ENCODE measurements around the gene CETN3. TPM values are rescaled to one million over a fixed set of nuclear protein-coding genes. Genes with fewer than 3 reads are reported as not detected.

The CETN3 gene
- total RNA-seq, 1 experiment from 2014 or later, result 42.2 TPM

DNA sequence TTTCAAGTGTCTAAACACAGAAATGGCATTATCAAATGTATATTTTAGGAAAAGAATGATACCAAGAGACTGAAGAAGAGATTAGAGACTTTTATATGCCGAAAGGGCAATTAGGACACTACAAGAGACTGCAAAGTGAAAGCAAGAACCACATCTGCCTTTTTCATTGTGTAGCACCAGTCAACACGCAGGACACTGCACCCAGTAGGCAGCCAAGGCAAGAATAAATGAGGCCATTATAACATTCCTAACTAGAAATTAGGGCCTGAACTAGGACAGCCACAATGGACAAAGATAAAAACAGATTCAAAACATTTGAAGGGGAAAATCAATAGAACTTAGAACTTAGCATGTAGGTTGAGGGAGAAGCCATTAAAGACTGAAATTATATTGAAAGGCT is 10.8 kb downstream of the CETN3 start (continued):
- TF ChIP-seq, protein P1, sequence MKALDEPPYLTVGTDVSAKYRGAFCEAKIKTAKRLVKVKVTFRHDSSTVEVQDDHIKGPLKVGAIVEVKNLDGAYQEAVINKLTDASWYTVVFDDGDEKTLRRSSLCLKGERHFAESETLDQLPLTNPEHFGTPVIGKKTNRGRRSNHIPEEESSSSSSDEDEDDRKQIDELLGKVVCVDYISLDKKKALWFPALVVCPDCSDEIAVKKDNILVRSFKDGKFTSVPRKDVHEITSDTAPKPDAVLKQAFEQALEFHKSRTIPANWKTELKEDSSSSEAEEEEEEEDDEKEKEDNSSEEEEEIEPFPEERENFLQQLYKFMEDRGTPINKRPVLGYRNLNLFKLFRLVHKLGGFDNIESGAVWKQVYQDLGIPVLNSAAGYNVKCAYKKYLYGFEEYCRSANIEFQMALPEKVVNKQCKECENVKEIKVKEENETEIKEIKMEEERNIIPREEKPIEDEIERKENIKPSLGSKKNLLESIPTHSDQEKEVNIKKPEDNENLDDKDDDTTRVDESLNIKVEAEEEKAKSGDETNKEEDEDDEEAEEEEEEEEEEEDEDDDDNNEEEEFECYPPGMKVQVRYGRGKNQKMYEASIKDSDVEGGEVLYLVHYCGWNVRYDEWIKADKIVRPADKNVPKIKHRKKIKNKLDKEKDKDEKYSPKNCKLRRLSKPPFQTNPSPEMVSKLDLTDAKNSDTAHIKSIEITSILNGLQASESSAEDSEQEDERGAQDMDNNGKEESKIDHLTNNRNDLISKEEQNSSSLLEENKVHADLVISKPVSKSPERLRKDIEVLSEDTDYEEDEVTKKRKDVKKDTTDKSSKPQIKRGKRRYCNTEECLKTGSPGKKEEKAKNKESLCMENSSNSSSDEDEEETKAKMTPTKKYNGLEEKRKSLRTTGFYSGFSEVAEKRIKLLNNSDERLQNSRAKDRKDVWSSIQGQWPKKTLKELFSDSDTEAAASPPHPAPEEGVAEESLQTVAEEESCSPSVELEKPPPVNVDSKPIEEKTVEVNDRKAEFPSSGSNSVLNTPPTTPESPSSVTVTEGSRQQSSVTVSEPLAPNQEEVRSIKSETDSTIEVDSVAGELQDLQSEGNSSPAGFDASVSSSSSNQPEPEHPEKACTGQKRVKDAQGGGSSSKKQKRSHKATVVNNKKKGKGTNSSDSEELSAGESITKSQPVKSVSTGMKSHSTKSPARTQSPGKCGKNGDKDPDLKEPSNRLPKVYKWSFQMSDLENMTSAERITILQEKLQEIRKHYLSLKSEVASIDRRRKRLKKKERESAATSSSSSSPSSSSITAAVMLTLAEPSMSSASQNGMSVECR (CRISPR knock-in tag; IDR thresholded peaks at IDR 0.05; ENCODE audit: borderline replicate concordance), result no peak
- TF ChIP-seq CREM (CRISPR knock-in tag; IDR thresholded peaks at IDR 0.05) (no peak), CREB1 (CRISPR knock-in tag; IDR thresholded peaks at IDR 0.05) (no peak), SP1 (CRISPR knock-in tag; conservative IDR thresholded peaks at IDR 0.05) (no peak), NFYB (CRISPR knock-in tag; conservative IDR thresholded peaks at IDR 0.05; ENCODE audit: low read depth) (no peak), NR1H2 (CRISPR knock-in tag; IDR thresholded peaks at IDR 0.05) (no peak)
- TF ChIP-seq, protein P2, sequence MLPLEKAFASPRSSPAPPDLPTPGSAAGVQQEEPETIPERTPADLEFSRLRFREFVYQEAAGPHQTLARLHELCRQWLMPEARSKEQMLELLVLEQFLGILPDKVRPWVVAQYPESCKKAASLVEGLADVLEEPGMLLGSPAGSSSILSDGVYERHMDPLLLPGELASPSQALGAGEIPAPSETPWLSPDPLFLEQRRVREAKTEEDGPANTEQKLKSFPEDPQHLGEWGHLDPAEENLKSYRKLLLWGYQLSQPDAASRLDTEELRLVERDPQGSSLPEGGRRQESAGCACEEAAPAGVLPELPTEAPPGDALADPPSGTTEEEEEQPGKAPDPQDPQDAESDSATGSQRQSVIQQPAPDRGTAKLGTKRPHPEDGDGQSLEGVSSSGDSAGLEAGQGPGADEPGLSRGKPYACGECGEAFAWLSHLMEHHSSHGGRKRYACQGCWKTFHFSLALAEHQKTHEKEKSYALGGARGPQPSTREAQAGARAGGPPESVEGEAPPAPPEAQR (CRISPR knock-in tag; IDR thresholded peaks at IDR 0.05), result no peak
- TF ChIP-seq, protein P3, sequence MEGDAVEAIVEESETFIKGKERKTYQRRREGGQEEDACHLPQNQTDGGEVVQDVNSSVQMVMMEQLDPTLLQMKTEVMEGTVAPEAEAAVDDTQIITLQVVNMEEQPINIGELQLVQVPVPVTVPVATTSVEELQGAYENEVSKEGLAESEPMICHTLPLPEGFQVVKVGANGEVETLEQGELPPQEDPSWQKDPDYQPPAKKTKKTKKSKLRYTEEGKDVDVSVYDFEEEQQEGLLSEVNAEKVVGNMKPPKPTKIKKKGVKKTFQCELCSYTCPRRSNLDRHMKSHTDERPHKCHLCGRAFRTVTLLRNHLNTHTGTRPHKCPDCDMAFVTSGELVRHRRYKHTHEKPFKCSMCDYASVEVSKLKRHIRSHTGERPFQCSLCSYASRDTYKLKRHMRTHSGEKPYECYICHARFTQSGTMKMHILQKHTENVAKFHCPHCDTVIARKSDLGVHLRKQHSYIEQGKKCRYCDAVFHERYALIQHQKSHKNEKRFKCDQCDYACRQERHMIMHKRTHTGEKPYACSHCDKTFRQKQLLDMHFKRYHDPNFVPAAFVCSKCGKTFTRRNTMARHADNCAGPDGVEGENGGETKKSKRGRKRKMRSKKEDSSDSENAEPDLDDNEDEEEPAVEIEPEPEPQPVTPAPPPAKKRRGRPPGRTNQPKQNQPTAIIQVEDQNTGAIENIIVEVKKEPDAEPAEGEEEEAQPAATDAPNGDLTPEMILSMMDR (IDR thresholded peaks at IDR 0.05), result no peak

DNA sequence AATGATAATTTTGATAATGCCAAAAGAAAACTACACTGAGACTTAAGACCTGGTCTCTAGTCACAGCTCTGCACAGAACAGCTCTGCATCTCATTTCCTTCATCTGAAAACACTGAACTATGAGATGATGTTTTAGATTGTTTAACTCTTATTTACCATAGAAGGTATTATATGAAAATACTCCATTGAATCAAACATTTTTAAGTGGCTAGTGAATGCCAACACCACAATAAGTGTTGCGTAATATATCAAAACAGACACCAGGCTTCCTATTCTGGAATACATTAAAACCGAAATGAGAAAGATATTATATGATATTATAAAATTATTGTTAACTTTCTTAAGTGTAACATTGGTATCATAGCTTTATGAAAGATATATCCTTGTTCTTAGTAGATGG is 14.6 kb downstream of the CETN3 start:
- ATAC-seq (no peak), DNase-seq (ENCODE audit: low spot score) (no peak)
- H3K9me3 Mint-ChIP-seq, result no peaks in the 10 kb centered on the region
- H3K4me1 Mint-ChIP-seq, result peaks cover 23% of the 10 kb centered on the region
- CTCF ChIA-PET, result no interaction called here
- no peaks in the 10 kb centered on the region for H3K27me3 Mint-ChIP-seq (ENCODE audit: low read depth)
- no peak overlapping the region for H3K4me3 Mint-ChIP-seq
- H3K27ac Mint-ChIP-seq, result no peak overlapping the region
- TF ChIP-seq SMAD3 (CRISPR knock-in tag; IDR thresholded peaks at IDR 0.05; ENCODE audit: borderline replicate concordance), result no peak
- TF ChIP-seq, protein P4, sequence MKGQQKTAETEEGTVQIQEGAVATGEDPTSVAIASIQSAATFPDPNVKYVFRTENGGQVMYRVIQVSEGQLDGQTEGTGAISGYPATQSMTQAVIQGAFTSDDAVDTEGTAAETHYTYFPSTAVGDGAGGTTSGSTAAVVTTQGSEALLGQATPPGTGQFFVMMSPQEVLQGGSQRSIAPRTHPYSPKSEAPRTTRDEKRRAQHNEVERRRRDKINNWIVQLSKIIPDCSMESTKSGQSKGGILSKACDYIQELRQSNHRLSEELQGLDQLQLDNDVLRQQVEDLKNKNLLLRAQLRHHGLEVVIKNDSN (CRISPR knock-in tag; IDR thresholded peaks at IDR 0.05), result no peak
- TF ChIP-seq, protein P5, sequence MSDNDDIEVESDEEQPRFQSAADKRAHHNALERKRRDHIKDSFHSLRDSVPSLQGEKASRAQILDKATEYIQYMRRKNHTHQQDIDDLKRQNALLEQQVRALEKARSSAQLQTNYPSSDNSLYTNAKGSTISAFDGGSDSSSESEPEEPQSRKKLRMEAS (CRISPR knock-in tag; IDR thresholded peaks at IDR 0.05), result no peak
- TF ChIP-seq, protein P2 (CRISPR knock-in tag; IDR thresholded peaks at IDR 0.05), result no peak
- TF ChIP-seq, protein P6, sequence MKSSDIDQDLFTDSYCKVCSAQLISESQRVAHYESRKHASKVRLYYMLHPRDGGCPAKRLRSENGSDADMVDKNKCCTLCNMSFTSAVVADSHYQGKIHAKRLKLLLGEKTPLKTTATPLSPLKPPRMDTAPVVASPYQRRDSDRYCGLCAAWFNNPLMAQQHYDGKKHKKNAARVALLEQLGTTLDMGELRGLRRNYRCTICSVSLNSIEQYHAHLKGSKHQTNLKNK (CRISPR knock-in tag; IDR thresholded peaks at IDR 0.05), result no peak
- TF ChIP-seq, protein P7, sequence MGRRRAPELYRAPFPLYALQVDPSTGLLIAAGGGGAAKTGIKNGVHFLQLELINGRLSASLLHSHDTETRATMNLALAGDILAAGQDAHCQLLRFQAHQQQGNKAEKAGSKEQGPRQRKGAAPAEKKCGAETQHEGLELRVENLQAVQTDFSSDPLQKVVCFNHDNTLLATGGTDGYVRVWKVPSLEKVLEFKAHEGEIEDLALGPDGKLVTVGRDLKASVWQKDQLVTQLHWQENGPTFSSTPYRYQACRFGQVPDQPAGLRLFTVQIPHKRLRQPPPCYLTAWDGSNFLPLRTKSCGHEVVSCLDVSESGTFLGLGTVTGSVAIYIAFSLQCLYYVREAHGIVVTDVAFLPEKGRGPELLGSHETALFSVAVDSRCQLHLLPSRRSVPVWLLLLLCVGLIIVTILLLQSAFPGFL (CRISPR knock-in tag; IDR thresholded peaks at IDR 0.05; ENCODE audit: borderline replicate concordance), result no peak
- no peak for TF ChIP-seq NFYB (CRISPR knock-in tag; conservative IDR thresholded peaks at IDR 0.05; ENCODE audit: low read depth)
- no peak for TF ChIP-seq SOX15 (CRISPR knock-in tag; IDR thresholded peaks at IDR 0.05)
- no peak for TF ChIP-seq GRHL2 (CRISPR knock-in tag; IDR thresholded peaks at IDR 0.05; ENCODE audit: insufficient replicate concordance, severe bottlenecking)
- TF ChIP-seq NR3C1 (CRISPR knock-in tag; conservative IDR thresholded peaks at IDR 0.05; ENCODE audit: low read depth), result no peak
- TF ChIP-seq TCF7 (CRISPR knock-in tag; IDR thresholded peaks at IDR 0.05; ENCODE audit: low read depth), result no peak
- TF ChIP-seq SMAD4 (CRISPR knock-in tag; IDR thresholded peaks at IDR 0.05), result no peak
- TF ChIP-seq, protein P8, sequence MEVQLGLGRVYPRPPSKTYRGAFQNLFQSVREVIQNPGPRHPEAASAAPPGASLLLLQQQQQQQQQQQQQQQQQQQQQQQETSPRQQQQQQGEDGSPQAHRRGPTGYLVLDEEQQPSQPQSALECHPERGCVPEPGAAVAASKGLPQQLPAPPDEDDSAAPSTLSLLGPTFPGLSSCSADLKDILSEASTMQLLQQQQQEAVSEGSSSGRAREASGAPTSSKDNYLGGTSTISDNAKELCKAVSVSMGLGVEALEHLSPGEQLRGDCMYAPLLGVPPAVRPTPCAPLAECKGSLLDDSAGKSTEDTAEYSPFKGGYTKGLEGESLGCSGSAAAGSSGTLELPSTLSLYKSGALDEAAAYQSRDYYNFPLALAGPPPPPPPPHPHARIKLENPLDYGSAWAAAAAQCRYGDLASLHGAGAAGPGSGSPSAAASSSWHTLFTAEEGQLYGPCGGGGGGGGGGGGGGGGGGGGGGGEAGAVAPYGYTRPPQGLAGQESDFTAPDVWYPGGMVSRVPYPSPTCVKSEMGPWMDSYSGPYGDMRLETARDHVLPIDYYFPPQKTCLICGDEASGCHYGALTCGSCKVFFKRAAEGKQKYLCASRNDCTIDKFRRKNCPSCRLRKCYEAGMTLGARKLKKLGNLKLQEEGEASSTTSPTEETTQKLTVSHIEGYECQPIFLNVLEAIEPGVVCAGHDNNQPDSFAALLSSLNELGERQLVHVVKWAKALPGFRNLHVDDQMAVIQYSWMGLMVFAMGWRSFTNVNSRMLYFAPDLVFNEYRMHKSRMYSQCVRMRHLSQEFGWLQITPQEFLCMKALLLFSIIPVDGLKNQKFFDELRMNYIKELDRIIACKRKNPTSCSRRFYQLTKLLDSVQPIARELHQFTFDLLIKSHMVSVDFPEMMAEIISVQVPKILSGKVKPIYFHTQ (CRISPR knock-in tag; IDR thresholded peaks at IDR 0.05), result no peak
- POLR2A ChIA-PET, result no interaction called here
- peaks cover 33% of the 10 kb centered on the region for H3K36me3 Mint-ChIP-seq

Measured in WTC11 (cell line).